ENCODE results near the gene TSPAN4.

GRCh38 chr11:826836-827145 lies 15.9 kb upstream of the TSPAN4 start:
- TF ChIP-seq POLR2AphosphoS5 (IDR thresholded peaks at IDR 0.05; ENCODE audit: low read depth) (no peak), GABPA (IDR thresholded peaks at IDR 0.05; ENCODE audit: low read depth) (no peak), SPI1 (IDR thresholded peaks at IDR 0.05; ENCODE audit: borderline replicate concordance, low read depth) (no peak)
- TF ChIP-seq, protein P1, sequence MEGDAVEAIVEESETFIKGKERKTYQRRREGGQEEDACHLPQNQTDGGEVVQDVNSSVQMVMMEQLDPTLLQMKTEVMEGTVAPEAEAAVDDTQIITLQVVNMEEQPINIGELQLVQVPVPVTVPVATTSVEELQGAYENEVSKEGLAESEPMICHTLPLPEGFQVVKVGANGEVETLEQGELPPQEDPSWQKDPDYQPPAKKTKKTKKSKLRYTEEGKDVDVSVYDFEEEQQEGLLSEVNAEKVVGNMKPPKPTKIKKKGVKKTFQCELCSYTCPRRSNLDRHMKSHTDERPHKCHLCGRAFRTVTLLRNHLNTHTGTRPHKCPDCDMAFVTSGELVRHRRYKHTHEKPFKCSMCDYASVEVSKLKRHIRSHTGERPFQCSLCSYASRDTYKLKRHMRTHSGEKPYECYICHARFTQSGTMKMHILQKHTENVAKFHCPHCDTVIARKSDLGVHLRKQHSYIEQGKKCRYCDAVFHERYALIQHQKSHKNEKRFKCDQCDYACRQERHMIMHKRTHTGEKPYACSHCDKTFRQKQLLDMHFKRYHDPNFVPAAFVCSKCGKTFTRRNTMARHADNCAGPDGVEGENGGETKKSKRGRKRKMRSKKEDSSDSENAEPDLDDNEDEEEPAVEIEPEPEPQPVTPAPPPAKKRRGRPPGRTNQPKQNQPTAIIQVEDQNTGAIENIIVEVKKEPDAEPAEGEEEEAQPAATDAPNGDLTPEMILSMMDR (IDR thresholded peaks at IDR 0.05; ENCODE audit: insufficient read depth, low read length): no peak
- TF ChIP-seq, protein P2, sequence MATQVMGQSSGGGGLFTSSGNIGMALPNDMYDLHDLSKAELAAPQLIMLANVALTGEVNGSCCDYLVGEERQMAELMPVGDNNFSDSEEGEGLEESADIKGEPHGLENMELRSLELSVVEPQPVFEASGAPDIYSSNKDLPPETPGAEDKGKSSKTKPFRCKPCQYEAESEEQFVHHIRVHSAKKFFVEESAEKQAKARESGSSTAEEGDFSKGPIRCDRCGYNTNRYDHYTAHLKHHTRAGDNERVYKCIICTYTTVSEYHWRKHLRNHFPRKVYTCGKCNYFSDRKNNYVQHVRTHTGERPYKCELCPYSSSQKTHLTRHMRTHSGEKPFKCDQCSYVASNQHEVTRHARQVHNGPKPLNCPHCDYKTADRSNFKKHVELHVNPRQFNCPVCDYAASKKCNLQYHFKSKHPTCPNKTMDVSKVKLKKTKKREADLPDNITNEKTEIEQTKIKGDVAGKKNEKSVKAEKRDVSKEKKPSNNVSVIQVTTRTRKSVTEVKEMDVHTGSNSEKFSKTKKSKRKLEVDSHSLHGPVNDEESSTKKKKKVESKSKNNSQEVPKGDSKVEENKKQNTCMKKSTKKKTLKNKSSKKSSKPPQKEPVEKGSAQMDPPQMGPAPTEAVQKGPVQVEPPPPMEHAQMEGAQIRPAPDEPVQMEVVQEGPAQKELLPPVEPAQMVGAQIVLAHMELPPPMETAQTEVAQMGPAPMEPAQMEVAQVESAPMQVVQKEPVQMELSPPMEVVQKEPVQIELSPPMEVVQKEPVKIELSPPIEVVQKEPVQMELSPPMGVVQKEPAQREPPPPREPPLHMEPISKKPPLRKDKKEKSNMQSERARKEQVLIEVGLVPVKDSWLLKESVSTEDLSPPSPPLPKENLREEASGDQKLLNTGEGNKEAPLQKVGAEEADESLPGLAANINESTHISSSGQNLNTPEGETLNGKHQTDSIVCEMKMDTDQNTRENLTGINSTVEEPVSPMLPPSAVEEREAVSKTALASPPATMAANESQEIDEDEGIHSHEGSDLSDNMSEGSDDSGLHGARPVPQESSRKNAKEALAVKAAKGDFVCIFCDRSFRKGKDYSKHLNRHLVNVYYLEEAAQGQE (IDR thresholded peaks at IDR 0.05; ENCODE audit: insufficient replicate concordance, low read depth): no peak
